ENCODE results near the gene PCDHA8.

- TF ChIP-seq CTCF (IDR thresholded peaks at IDR 0.05) (no peak), POLR2A (IDR thresholded peaks at IDR 0.05) (no peak)
Observed at GRCh38 chr5:140796718-140797095, 44.3 kb upstream of the PCDHA8 start.

Data from body of pancreas (tissue), 4 donors.